Measurements from ENCODE around the gene PANK3. TPM values are rescaled to one million over a fixed set of nuclear protein-coding genes. Genes with fewer than 3 reads are reported as not detected.

Gene PANK3
- total RNA-seq (10 to 100 TPM; 68.2 to 79.4 TPM), polyA plus RNA-seq (10 to 100 TPM; 10.9 to 16.5 TPM)

DNA sequence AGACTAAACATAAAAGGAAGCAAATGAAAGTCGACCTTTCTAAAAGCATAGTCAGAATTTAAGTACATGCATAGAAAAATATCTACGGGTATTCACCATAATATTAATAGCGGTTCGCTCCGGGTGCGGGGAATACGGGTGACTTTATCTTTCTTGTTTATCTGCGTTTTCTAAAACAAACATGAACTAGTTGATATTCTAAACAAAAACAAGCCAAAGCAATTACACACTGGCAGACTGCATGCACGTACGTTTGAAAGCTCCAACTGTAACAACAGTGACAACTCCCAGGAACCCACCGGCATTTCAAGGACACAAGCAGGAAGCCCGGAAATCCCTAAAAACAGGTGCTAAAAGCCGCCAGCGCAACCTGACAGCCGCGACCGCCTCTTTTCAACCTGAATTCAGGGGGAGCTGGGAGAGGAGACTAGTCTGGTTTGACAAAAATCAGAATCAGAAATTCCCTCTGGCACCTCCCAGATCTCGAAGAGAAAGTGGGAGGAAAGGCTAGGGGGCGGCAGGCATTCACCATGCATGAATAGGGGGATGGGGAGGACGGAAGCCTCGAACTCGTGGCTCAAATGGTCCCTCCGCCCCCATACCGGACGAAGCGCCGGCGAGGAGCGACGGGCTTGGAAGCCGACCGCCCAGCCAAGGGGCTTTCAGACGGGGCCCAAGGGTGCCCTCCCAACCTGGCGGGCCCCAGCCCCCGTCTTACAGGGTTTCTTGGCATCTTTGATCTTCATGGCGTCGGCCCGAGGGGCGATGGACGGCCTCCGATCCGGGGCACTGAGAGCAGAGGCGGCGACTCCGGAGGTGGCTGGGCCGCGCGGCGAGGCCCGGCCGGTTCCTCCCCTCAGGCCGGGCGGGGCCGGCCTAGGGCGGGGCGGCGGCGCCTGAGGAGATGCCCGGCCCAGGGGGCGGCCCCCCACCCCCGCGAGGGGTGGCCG is at the start of gene PANK3:
PANK3 (minus strand) TSS at position 831 of the 950 bp plus-strand sequence; CDS start at position 746, 85 bp downstream.
- TF ChIP-seq, protein P1, sequence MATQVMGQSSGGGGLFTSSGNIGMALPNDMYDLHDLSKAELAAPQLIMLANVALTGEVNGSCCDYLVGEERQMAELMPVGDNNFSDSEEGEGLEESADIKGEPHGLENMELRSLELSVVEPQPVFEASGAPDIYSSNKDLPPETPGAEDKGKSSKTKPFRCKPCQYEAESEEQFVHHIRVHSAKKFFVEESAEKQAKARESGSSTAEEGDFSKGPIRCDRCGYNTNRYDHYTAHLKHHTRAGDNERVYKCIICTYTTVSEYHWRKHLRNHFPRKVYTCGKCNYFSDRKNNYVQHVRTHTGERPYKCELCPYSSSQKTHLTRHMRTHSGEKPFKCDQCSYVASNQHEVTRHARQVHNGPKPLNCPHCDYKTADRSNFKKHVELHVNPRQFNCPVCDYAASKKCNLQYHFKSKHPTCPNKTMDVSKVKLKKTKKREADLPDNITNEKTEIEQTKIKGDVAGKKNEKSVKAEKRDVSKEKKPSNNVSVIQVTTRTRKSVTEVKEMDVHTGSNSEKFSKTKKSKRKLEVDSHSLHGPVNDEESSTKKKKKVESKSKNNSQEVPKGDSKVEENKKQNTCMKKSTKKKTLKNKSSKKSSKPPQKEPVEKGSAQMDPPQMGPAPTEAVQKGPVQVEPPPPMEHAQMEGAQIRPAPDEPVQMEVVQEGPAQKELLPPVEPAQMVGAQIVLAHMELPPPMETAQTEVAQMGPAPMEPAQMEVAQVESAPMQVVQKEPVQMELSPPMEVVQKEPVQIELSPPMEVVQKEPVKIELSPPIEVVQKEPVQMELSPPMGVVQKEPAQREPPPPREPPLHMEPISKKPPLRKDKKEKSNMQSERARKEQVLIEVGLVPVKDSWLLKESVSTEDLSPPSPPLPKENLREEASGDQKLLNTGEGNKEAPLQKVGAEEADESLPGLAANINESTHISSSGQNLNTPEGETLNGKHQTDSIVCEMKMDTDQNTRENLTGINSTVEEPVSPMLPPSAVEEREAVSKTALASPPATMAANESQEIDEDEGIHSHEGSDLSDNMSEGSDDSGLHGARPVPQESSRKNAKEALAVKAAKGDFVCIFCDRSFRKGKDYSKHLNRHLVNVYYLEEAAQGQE (IDR thresholded peaks at IDR 0.05) = peak; percentile 27
- no peak for TF ChIP-seq RXRA (IDR thresholded peaks at IDR 0.05)
- TF ChIP-seq EGR1 (IDR thresholded peaks at IDR 0.05; ENCODE audit: low read depth in 2 of 2) = peak; percentile 16
- TF ChIP-seq RAD21 (IDR thresholded peaks at IDR 0.05) = peak; percentile 16 to 22
- TF ChIP-seq HNF4G (IDR thresholded peaks at IDR 0.05) = no peak
- no peak for TF ChIP-seq FOXA1 (IDR thresholded peaks at IDR 0.05)
- Histone ChIP-seq H3K4me1 (ENCODE audit: control insufficient read depth in 4 of 4, insufficient read depth in 4 of 4, low read length in 3 of 4) (peaks cover 7 to 32% (median 17%) of the 10 kb centered on the region in 4 donors), H3K36me3 (ENCODE audit: control insufficient read depth in 4 of 4, insufficient read depth in 3 of 4, low read depth in 1 of 4, low read length in 3 of 4) (no peaks in the 10 kb centered on the region), H3K9ac (ENCODE audit: low read depth in 1 of 2, low read length in 2 of 2) (peak within 1 kb of the TSS; percentile 90 to 99), H3K27me3 (ENCODE audit: control insufficient read depth in 4 of 4, insufficient read depth in 4 of 4, low read length in 3 of 4) (no peaks in the 10 kb centered on the region), H3K9me3 (ENCODE audit: control insufficient read depth in 4 of 4, low read length in 3 of 4) (no peaks in the 10 kb centered on the region), H3K27ac (ENCODE audit: low read depth in 1 of 2, low read length in 2 of 2) (peak within 1 kb of the TSS; percentile 96 to 98), H3K4me3 (ENCODE audit: low read depth in 1 of 3, low read length in 3 of 3) (peak within 1 kb of the TSS; percentile 90 to 96 (median 95))
- WGBS = under 1% methylated on average over 63 of the region's 63 CpGs
- peak; percentile 80 for DNase-seq (ENCODE audit: low spot score)

DNA sequence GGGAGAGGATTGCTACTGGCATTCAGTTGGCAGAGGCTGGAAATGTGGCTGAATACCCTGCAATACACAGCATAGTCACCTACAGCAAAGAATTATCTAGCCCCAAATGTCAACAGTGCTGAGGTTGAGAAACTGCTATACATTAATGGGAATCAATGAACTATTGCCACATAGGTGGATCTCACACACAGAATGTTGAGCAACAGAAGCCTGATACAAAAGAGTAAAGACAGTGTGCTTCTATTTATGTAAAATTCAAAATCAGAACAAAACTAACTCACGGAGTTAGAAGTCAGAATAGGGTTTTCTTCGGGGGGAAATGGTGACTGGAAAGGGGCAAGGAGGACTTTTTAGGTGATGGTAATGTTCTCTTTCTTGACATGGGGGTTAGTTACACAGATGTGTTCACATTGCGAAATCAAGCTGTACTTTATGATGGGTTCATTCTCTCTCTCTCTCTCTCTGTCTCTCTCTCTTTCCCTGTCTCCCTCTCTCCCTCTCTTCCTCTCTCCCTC is 45.7 kb upstream of the PANK3 start:
- Histone ChIP-seq H3K4me3 (ENCODE audit: low read depth in 1 of 3, low read length in 3 of 3) (no peak overlapping the region), H3K27me3 (ENCODE audit: control insufficient read depth in 4 of 4, insufficient read depth in 4 of 4, low read length in 3 of 4) (no peaks in the 10 kb centered on the region), H3K4me1 (ENCODE audit: control insufficient read depth in 4 of 4, insufficient read depth in 4 of 4, low read length in 3 of 4) (peaks cover 0 to 13% (median 8%) of the 10 kb centered on the region in 4 donors), H3K9me3 (ENCODE audit: control insufficient read depth in 4 of 4, low read length in 3 of 4) (no peaks in the 10 kb centered on the region), H3K36me3 (ENCODE audit: control insufficient read depth in 4 of 4, insufficient read depth in 3 of 4, low read depth in 1 of 4, low read length in 3 of 4) (no peaks in the 10 kb centered on the region), H3K27ac (ENCODE audit: low read depth in 1 of 2, low read length in 2 of 2) (peak overlapping the region; percentile 22 to 38), H3K9ac (ENCODE audit: low read depth in 1 of 2, low read length in 2 of 2) (peak overlapping the region in 1 of 2 donors; percentile 34)
- 31% methylated on average over 3 of the region's 3 CpGs for WGBS
- no peak for DNase-seq (ENCODE audit: low spot score)
- TF ChIP-seq EGR1 (IDR thresholded peaks at IDR 0.05; ENCODE audit: low read depth in 2 of 2) (no peak), RAD21 (IDR thresholded peaks at IDR 0.05) (peak; percentile 16 to 45), GABPA (IDR thresholded peaks at IDR 0.05 in 1 of 2, conservative IDR thresholded peaks at IDR 0.05 in 1 of 2) (peak in 1 of 2 donors; percentile 40), HNF4A (conservative IDR thresholded peaks at IDR 0.05) (peak; percentile 67 to 80), NR2F2 (IDR thresholded peaks at IDR 0.05) (peak; percentile 28), YY1 (IDR thresholded peaks at IDR 0.05) (peak; percentile 75), FOXA2 (IDR thresholded peaks at IDR 0.05) (peak; percentile 91), SP1 (IDR thresholded peaks at IDR 0.05) (peak; percentile 11), RXRA (IDR thresholded peaks at IDR 0.05) (peak; percentile 75 to 87), JUND (IDR thresholded peaks at IDR 0.05) (peak; percentile 14 to 72), FOXA1 (IDR thresholded peaks at IDR 0.05) (peak; percentile 82), HNF4G (IDR thresholded peaks at IDR 0.05) (no peak), TAF1 (conservative IDR thresholded peaks at IDR 0.05) (no peak)
- TF ChIP-seq, protein P2, sequence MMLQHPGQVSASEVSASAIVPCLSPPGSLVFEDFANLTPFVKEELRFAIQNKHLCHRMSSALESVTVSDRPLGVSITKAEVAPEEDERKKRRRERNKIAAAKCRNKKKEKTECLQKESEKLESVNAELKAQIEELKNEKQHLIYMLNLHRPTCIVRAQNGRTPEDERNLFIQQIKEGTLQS (IDR thresholded peaks at IDR 0.05) = no peak
- TF ChIP-seq, protein P3, sequence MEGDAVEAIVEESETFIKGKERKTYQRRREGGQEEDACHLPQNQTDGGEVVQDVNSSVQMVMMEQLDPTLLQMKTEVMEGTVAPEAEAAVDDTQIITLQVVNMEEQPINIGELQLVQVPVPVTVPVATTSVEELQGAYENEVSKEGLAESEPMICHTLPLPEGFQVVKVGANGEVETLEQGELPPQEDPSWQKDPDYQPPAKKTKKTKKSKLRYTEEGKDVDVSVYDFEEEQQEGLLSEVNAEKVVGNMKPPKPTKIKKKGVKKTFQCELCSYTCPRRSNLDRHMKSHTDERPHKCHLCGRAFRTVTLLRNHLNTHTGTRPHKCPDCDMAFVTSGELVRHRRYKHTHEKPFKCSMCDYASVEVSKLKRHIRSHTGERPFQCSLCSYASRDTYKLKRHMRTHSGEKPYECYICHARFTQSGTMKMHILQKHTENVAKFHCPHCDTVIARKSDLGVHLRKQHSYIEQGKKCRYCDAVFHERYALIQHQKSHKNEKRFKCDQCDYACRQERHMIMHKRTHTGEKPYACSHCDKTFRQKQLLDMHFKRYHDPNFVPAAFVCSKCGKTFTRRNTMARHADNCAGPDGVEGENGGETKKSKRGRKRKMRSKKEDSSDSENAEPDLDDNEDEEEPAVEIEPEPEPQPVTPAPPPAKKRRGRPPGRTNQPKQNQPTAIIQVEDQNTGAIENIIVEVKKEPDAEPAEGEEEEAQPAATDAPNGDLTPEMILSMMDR (IDR thresholded peaks at IDR 0.05; ENCODE audit: low read depth, low read length, missing input control) = no peak
- TF ChIP-seq, protein P4, sequence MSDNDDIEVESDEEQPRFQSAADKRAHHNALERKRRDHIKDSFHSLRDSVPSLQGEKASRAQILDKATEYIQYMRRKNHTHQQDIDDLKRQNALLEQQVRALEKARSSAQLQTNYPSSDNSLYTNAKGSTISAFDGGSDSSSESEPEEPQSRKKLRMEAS (IDR thresholded peaks at IDR 0.05) = peak; percentile 78
- TF ChIP-seq, protein P1 (IDR thresholded peaks at IDR 0.05) = peak; percentile 37
- TF ChIP-seq, protein P5, sequence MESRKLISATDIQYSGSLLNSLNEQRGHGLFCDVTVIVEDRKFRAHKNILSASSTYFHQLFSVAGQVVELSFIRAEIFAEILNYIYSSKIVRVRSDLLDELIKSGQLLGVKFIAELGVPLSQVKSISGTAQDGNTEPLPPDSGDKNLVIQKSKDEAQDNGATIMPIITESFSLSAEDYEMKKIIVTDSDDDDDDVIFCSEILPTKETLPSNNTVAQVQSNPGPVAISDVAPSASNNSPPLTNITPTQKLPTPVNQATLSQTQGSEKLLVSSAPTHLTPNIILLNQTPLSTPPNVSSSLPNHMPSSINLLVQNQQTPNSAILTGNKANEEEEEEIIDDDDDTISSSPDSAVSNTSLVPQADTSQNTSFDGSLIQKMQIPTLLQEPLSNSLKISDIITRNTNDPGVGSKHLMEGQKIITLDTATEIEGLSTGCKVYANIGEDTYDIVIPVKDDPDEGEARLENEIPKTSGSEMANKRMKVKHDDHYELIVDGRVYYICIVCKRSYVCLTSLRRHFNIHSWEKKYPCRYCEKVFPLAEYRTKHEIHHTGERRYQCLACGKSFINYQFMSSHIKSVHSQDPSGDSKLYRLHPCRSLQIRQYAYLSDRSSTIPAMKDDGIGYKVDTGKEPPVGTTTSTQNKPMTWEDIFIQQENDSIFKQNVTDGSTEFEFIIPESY (IDR thresholded peaks at IDR 0.05) = peak; percentile 76

Data from liver (tissue), 9 donors.